Esophagus muscularis mucosa (tissue), 3 donors: ENCODE results near the gene FLRT1.

Source experiments
- POLR2A ChIP-seq: fragments of 450-650 bp; IDR thresholded peaks from one replicate; pipeline ENCODE4 v1.6.1; 2017; ENCODE audit warnings: antibody characterized with exemption, moderate library complexity, mild to moderate bottlenecking, low read depth
- POLR2AphosphoS5 ChIP-seq, 2 donors: sonication (generic); formaldehyde crosslinking; IDR thresholded peaks; one replicate each; pipeline ENCODE4 v1.6.1; 2017; ENCODE audit warnings: antibody characterized with exemption in 2 of 2
- TF ChIP-seq, protein P1 (sequence below), 3 experiments: fragments of 200-600 bp in 2 of 3; fragments of 450-650 bp in 1 of 3; sonication (generic) in 2 of 3; IDR thresholded peaks; one replicate each; pipeline ENCODE4 v1.5.1; 2017 to 2019; ENCODE audit warnings: antibody characterized with exemption in 3 of 3, mild to moderate bottlenecking in 2 of 3, moderate library complexity in 1 of 3

DNA sequence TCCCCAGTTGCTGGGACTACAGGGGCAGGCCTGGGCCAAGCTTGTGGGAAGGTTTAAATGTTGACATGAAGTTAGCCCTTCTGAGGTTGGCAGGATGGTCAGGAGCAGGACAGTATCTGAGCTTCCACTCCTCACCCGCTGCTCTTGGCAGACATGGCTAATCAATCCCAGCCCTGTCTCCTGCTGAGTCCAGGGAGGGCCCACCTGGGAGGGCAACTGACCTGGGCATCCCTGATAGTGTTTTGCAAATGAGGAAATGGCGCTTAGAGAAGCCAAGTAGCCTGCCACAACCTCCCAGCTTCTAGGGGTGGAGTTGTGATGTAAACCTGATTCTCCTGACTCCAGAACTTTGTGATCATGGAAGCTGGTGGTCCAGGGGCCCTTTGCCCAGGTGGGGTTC is 16.7 kb downstream of the FLRT1 start:
- TF ChIP-seq, protein P1, sequence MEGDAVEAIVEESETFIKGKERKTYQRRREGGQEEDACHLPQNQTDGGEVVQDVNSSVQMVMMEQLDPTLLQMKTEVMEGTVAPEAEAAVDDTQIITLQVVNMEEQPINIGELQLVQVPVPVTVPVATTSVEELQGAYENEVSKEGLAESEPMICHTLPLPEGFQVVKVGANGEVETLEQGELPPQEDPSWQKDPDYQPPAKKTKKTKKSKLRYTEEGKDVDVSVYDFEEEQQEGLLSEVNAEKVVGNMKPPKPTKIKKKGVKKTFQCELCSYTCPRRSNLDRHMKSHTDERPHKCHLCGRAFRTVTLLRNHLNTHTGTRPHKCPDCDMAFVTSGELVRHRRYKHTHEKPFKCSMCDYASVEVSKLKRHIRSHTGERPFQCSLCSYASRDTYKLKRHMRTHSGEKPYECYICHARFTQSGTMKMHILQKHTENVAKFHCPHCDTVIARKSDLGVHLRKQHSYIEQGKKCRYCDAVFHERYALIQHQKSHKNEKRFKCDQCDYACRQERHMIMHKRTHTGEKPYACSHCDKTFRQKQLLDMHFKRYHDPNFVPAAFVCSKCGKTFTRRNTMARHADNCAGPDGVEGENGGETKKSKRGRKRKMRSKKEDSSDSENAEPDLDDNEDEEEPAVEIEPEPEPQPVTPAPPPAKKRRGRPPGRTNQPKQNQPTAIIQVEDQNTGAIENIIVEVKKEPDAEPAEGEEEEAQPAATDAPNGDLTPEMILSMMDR (IDR thresholded peaks at IDR 0.05), result no peak
- TF ChIP-seq POLR2A, result no peak
- TF ChIP-seq POLR2AphosphoS5 (IDR thresholded peaks at IDR 0.05), result no peak
